Measurements from ENCODE around the gene UBE2I. TPM values are rescaled to one million over a fixed set of nuclear protein-coding genes. Genes with fewer than 3 reads are reported as not detected.
"Not testable (repeated sequence)": the region's sequence is repeated elsewhere in the genome, so short reads cannot be mapped to it uniquely, and the experiment has no call there.

Gene UBE2I
- total RNA-seq, 1 experiment from 2014 or later, result 261 TPM

DNA sequence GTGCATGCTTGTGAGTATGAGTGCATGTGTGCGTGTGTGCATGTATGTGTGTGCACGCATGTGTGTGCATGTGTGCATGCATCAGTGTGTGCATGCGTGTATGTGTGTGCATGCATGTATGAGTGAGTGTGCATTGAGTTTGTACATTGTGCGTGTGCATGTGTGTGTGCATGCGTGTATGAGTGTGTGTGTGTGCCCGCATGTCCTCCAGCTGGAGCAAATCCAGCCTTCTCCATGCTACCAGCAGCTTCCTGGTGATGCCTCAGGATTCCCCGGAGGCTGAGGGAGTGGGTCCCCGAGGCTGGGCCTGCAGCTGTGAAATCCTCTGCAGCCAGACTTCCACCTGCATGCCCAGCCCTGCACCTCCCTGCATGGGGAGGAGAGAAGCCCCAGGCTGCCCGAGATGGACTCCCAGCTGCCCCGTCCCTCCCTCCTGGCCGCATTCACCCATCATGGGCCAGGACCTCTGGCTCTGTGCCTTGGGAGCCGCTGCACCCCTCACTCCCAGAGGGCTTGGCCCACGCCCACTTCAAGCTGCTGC is 44.3 kb upstream of the UBE2I start:
- H3K4me1 Mint-ChIP-seq (ENCODE audit: low read depth, unreplicated experiment), result no peaks in the 10 kb centered on the region
- CTCF ChIA-PET, result interaction anchor here (0.6 kb wide), 1 partner anchor 123 kb away, joined by 3 read pairs; no protein-coding TSS in a partner anchor
- DNase-seq, result no peak
- TF ChIP-seq, protein P1, sequence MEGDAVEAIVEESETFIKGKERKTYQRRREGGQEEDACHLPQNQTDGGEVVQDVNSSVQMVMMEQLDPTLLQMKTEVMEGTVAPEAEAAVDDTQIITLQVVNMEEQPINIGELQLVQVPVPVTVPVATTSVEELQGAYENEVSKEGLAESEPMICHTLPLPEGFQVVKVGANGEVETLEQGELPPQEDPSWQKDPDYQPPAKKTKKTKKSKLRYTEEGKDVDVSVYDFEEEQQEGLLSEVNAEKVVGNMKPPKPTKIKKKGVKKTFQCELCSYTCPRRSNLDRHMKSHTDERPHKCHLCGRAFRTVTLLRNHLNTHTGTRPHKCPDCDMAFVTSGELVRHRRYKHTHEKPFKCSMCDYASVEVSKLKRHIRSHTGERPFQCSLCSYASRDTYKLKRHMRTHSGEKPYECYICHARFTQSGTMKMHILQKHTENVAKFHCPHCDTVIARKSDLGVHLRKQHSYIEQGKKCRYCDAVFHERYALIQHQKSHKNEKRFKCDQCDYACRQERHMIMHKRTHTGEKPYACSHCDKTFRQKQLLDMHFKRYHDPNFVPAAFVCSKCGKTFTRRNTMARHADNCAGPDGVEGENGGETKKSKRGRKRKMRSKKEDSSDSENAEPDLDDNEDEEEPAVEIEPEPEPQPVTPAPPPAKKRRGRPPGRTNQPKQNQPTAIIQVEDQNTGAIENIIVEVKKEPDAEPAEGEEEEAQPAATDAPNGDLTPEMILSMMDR (IDR thresholded peaks at IDR 0.05; ENCODE audit: unreplicated experiment), result no peak
- no peak overlapping the region for H3K4me3 Mint-ChIP-seq (ENCODE audit: low read depth, unreplicated experiment)
- H3K9me3 Mint-ChIP-seq (ENCODE audit: low read depth, unreplicated experiment), result peaks cover 4% of the 10 kb centered on the region
- no peak overlapping the region for H3K27ac Mint-ChIP-seq (ENCODE audit: unreplicated experiment)
- BruUV-seq (replicated peaks), result no TSS peak
- intact Hi-C loops (cut with micrococcal nuclease; ENCODE audit: unreplicated experiment), result no loop called here
- H3K27me3 Mint-ChIP-seq (ENCODE audit: unreplicated experiment), result peaks cover 86% of the 10 kb centered on the region
- H3K36me3 Mint-ChIP-seq (ENCODE audit: insufficient read depth, unreplicated experiment), result no peaks in the 10 kb centered on the region

DNA sequence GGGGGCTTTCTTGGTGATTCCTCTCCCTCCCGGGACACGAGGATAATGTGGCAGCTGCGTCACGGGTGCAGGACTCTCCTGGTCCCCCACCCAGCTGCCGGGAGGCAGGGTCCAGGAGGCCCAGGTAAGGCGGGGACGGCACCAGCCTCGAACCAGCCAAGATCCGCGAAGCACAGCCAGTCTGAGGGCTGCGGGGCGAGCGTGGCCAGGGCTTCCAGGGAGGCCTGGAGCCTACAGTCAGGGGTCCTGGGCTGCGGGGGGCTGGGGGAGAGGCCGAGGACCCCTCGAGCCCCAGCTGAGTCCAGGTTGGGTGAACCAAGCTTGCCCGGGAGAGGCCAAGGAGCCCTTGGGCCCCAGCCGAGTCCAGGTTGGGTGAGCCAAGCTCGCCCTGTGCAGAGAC is 43.6 kb upstream of the UBE2I start:
- TF ChIP-seq, protein P1 (IDR thresholded peaks at IDR 0.05; ENCODE audit: unreplicated experiment), result no peak
- intact Hi-C loops (cut with micrococcal nuclease; ENCODE audit: unreplicated experiment), result no loop called here
- H3K27ac Mint-ChIP-seq (ENCODE audit: unreplicated experiment), result no peak overlapping the region
- no TSS peak for BruUV-seq (replicated peaks)
- no peak overlapping the region for H3K4me3 Mint-ChIP-seq (ENCODE audit: low read depth, unreplicated experiment)
- H3K27me3 Mint-ChIP-seq (ENCODE audit: unreplicated experiment), result peaks cover 86% of the 10 kb centered on the region
- H3K9me3 Mint-ChIP-seq (ENCODE audit: low read depth, unreplicated experiment), result peaks cover 4% of the 10 kb centered on the region
- peaks cover under 1% of the 10 kb centered on the region for H3K4me1 Mint-ChIP-seq (ENCODE audit: low read depth, unreplicated experiment)
- CTCF ChIA-PET, result no interaction called here
- DNase-seq, result no peak
- peaks cover 2% of the 10 kb centered on the region for H3K36me3 Mint-ChIP-seq (ENCODE audit: insufficient read depth, unreplicated experiment)

DNA sequence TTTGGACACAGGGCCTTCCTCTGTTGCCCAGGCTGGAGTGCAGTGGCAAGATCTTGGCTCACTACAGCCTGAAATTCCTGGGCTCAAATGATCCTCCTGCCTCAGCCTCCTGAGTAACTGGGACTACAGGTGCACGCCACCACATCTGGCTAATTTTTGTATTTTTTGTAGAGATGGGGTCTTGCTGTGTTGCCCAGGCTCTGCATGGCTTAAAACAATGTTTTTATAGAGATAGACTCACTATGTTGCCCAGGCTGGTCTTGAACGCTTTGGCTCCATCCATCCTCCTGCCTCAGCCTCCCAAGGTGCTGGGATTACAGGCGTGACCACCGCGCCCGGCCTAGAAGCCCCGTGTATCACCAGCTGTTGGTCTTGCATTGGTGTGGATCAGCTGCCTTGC is 40.0 kb upstream of the UBE2I start:
- Mint-ChIP-seq H3K27me3 (ENCODE audit: unreplicated experiment) (peaks cover 88% of the 10 kb centered on the region), H3K36me3 (ENCODE audit: insufficient read depth, unreplicated experiment) (peaks cover 20% of the 10 kb centered on the region)
- H3K4me1 Mint-ChIP-seq (ENCODE audit: low read depth, unreplicated experiment); intact Hi-C loops (cut with micrococcal nuclease; ENCODE audit: unreplicated experiment); H3K27ac Mint-ChIP-seq (ENCODE audit: unreplicated experiment); BruUV-seq (replicated peaks); H3K4me3 Mint-ChIP-seq (ENCODE audit: low read depth, unreplicated experiment); DNase-seq; CTCF ChIA-PET; H3K9me3 Mint-ChIP-seq (ENCODE audit: low read depth, unreplicated experiment): not testable (repeated sequence)

DNA sequence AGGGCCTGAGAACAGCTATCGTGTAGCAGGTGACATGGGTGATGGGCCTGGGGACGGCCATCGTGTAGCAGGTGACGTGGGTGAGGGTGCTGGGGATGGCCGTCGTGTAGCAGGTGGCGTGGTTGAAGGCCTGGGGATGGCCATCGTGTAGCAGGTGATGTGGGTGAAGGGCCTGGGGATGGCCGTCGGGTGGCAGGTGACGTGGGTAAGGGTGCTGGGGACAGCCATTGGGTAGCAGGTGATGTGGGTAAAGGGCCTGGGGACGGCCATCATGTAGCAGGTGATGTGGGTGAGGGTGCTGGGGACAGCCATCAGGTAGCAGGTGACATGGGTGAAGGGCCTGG is 38.1 kb upstream of the UBE2I start:
- Mint-ChIP-seq H3K4me3 (ENCODE audit: low read depth, unreplicated experiment) (peak overlapping the region; percentile 16), H3K36me3 (ENCODE audit: insufficient read depth, unreplicated experiment) (peaks cover 20% of the 10 kb centered on the region), H3K27me3 (ENCODE audit: unreplicated experiment) (peaks cover 88% of the 10 kb centered on the region), H3K9me3 (ENCODE audit: low read depth, unreplicated experiment) (no peaks in the 10 kb centered on the region), H3K27ac (ENCODE audit: unreplicated experiment) (peak overlapping the region; percentile 89), H3K4me1 (ENCODE audit: low read depth, unreplicated experiment) (peaks cover 10% of the 10 kb centered on the region)
- no TSS peak for BruUV-seq (replicated peaks)
- TF ChIP-seq, protein P1 (IDR thresholded peaks at IDR 0.05; ENCODE audit: unreplicated experiment), result no peak
- intact Hi-C loops (cut with micrococcal nuclease; ENCODE audit: unreplicated experiment), result no loop called here
- DNase-seq, result no peak
- CTCF ChIA-PET, result interaction anchor here (0.6 kb wide), 1 partner anchor 445 kb away, joined by 4 read pairs; no protein-coding TSS in a partner anchor

DNA sequence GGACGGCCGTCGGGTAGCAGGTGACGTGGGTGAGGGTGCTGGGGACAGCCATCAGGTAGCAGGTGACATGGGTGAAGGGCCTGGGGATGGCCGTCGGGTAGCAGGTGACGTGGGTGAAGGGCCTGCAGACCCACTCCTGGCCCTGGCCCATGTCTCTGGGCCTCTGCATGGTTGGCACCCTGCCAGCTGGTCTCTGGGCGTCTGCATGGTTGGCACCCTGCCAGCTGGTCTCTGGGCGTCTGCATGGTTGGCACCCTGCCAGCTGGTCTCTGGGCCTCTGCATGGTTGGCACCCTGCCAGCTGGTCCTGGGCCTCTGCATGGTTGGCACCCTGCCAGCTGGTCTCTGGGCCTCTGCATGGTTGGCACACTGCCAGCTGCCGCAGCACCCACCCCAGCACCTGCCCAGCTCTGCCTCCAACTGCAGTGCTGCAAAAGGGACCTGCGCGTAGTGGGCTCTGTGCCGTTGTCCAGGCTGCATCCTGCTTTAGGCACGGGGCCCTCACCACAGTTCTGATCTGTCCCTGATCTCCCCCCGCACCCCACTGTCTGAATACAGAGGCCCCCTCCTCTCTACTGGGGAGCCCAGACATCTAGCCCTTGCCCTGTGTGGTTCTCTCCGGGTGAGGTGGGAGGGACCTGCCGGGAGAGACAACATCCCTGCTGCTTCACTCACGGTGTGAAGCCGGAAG is 37.6 kb upstream of the UBE2I start:
- Mint-ChIP-seq H3K36me3 (ENCODE audit: insufficient read depth, unreplicated experiment) (peaks cover 20% of the 10 kb centered on the region), H3K27me3 (ENCODE audit: unreplicated experiment) (peaks cover 88% of the 10 kb centered on the region), H3K4me3 (ENCODE audit: low read depth, unreplicated experiment) (peak overlapping the region; percentile 16), H3K27ac (ENCODE audit: unreplicated experiment) (peak overlapping the region; percentile 89)
- CTCF ChIA-PET; BruUV-seq (replicated peaks); intact Hi-C loops (cut with micrococcal nuclease; ENCODE audit: unreplicated experiment); H3K9me3 Mint-ChIP-seq (ENCODE audit: low read depth, unreplicated experiment); H3K4me1 Mint-ChIP-seq (ENCODE audit: low read depth, unreplicated experiment): not testable (repeated sequence)
- peak; percentile 74 for DNase-seq

Data from Calu3 (cell line).